Endothelial cell of umbilical vein (primary cell): ENCODE data around the gene NEO1. TPM values are rescaled to one million over a fixed set of nuclear protein-coding genes. Genes with fewer than 3 reads are reported as not detected.

ENCODE experiments used
- BruUV-seq: library from RNA; stranded (reverse); fragments of 400-500 nt; replicated peaks from 2 replicates; lab custom pipeline; 2021; lab: Mats Ljungman, UMichigan
- CTCF ChIA-PET: fragments of 300-600, 350-600 bp; sonication (Branson Sonifier 250); formaldehyde crosslinking; loops from one replicate; lab custom pipeline; 2021; ENCODE audit warnings: antibody characterized with exemption, inconsistent platforms; lab: Charles Lee
- POLR2A ChIA-PET: fragments of 300-600, 350-600 bp; sonication (Branson Sonifier 250); formaldehyde crosslinking; loops from one replicate; lab custom pipeline; 2021; ENCODE audit warnings: antibody characterized with exemption, inconsistent platforms; lab: Charles Lee
- DNase-seq: peaks from one replicate; pipeline ENCODE4 v3.0.0-alpha.2; 2011; ENCODE audit warnings: low read depth, low spot score
- FAIRE-seq: peaks from 2 replicates; lab custom pipeline; 2011; peaks lifted over from hg19 to GRCh38; lab: Jason Lieb, UNC
- H2AFZ ChIP-seq: 2 replicates; pipeline ENCODE4 v1.6.0; 2012; ENCODE audit warnings: low read depth, low read length, control low read depth, inconsistent platforms
- H3K27ac ChIP-seq: 2 replicates; pipeline ENCODE4 v1.5.1; 2011; ENCODE audit warnings: low read depth, mild to moderate bottlenecking, control low read depth, low read length, moderate library complexity; ENCODE audit not compliant: insufficient read depth
- H3K27me3 ChIP-seq, 2 experiments: 2 replicates each; pipeline versions ENCODE4 v1.6.0 to v1.6.1; 2011; ENCODE audit warnings: low read length in 2 of 2, mixed read lengths in 1 of 2; ENCODE audit not compliant: control insufficient read depth in 2 of 2, insufficient read depth in 2 of 2
- H3K36me3 ChIP-seq, 2 experiments: 2 replicates in 1 of 2; 3 replicates in 1 of 2; pipeline ENCODE4 v1.5.1; 2011; ENCODE audit warnings: low read length in 2 of 2, mild to moderate bottlenecking in 1 of 2, moderate library complexity in 1 of 2; ENCODE audit not compliant: control insufficient read depth in 2 of 2, insufficient read depth in 2 of 2; ENCODE audit errors: extremely low read depth in 1 of 2
- H3K4me1 ChIP-seq: 3 replicates; pipeline ENCODE4 v1.5.1; 2011; ENCODE audit warnings: mild to moderate bottlenecking, low read length; ENCODE audit not compliant: control insufficient read depth, insufficient read depth; ENCODE audit errors: extremely low read depth
- H3K4me2 ChIP-seq: 2 replicates; pipeline ENCODE4 v1.6.1; 2011; ENCODE audit warnings: low read length, control low read depth, mixed read lengths; ENCODE audit not compliant: insufficient read depth
- H3K4me3 ChIP-seq, 3 experiments: fragments of 200-600 bp in 1 of 3; sonication (generic), shearing (Covaris generic) in 1 of 3; replicated peaks in 1 of 3; 2 replicates each; pipeline ENCODE4 v1.5.1; 2011 to 2016; ENCODE audit warnings: control low read depth in 3 of 3, low read length in 3 of 3, mild to moderate bottlenecking in 2 of 3, inconsistent platforms in 1 of 3, low read depth in 1 of 3, moderate library complexity in 1 of 3; ENCODE audit not compliant: insufficient read depth in 1 of 3
- H3K79me2 ChIP-seq: 2 replicates; pipeline ENCODE4 v1.6.0; 2012; ENCODE audit warnings: low read length, inconsistent platforms; ENCODE audit not compliant: control insufficient read depth, insufficient read depth
- H3K9ac ChIP-seq: replicated peaks from 2 replicates; pipeline ENCODE3; 2011; ENCODE audit warnings: low read length, control low read depth; ENCODE audit not compliant: insufficient read depth; ENCODE audit errors: extremely low read depth
- H3K9me1 ChIP-seq: replicated peaks from 3 replicates; pipeline ENCODE4 v1.6.0; 2011; ENCODE audit warnings: mild to moderate bottlenecking, low read length; ENCODE audit not compliant: control insufficient read depth, insufficient read depth; ENCODE audit errors: extremely low read depth
- H3K9me3 ChIP-seq: replicated peaks from 2 replicates; pipeline ENCODE4 v1.5.1; 2012; ENCODE audit warnings: low read length, inconsistent platforms; ENCODE audit not compliant: control insufficient read depth, insufficient read depth
- H4K20me1 ChIP-seq: replicated peaks from 2 replicates; pipeline ENCODE3; 2011; ENCODE audit warnings: mild to moderate bottlenecking, low read length; ENCODE audit not compliant: control insufficient read depth, insufficient read depth; ENCODE audit errors: extremely low read depth
- CTCF ChIP-seq, 2 donors: IDR thresholded peaks; 1 replicate in 1 of 2; 2 replicates in 1 of 2; pipeline ENCODE4 v1.5.1; 2011; ENCODE audit warnings: low read length in 2 of 2, mild to moderate bottlenecking in 2 of 2, moderate library complexity in 2 of 2, control low read depth in 1 of 2, inconsistent platforms in 1 of 2, low read depth in 1 of 2; ENCODE audit not compliant: insufficient read depth in 1 of 2; ENCODE audit errors: extremely low read depth in 1 of 2
- EZH2 ChIP-seq: IDR thresholded peaks from 2 replicates; pipeline ENCODE4 v1.6.1; 2012; ENCODE audit warnings: borderline replicate concordance, low read depth, mild to moderate bottlenecking, moderate library complexity, low read length, inconsistent platforms; ENCODE audit not compliant: severe bottlenecking
- FOS ChIP-seq: IDR thresholded peaks from 2 replicates; pipeline ENCODE4 v1.6.1; 2011; ENCODE audit warnings: mild to moderate bottlenecking, low read length, moderate library complexity, borderline replicate concordance; ENCODE audit not compliant: insufficient read depth
- GATA2 ChIP-seq: IDR thresholded peaks from 2 replicates; pipeline ENCODE4 v1.7.0; 2011; ENCODE audit warnings: low read depth, mild to moderate bottlenecking, moderate library complexity, mixed read lengths, low read length; ENCODE audit not compliant: insufficient read length, insufficient read depth
- JUN ChIP-seq: IDR thresholded peaks from 2 replicates; pipeline ENCODE4 v1.6.1; 2011; ENCODE audit warnings: borderline replicate concordance, low read depth; ENCODE audit not compliant: insufficient read length, insufficient read depth
- MYC ChIP-seq: IDR thresholded peaks from one replicate; pipeline ENCODE4 v1.6.1; 2011; ENCODE audit warnings: mild to moderate bottlenecking, low read depth, low read length
- POLR2A ChIP-seq: IDR thresholded peaks from 2 replicates; pipeline ENCODE4 v1.6.1; 2012; ENCODE audit warnings: low read depth, mild to moderate bottlenecking, control low read depth, low read length
- POLR2AphosphoS5 ChIP-seq: IDR thresholded peaks from 2 replicates; pipeline ENCODE4 v1.6.1; 2012; ENCODE audit warnings: low read depth, mild to moderate bottlenecking, control low read depth, low read length, moderate library complexity; ENCODE audit not compliant: insufficient read depth
- dilution Hi-C: fragments of 300-500 bp; cut with MboI; formaldehyde crosslinking; loops from one replicate; pipeline ENCODE4 v1.15.0; 2019; ENCODE audit warnings: low sequenced_read_pairs; ENCODE audit not compliant: extremely low pct_ligation_motif_present
- intact Hi-C: fragments of 100-400 bp; cut with micrococcal nuclease; formaldehyde crosslinking; loops from one replicate; pipeline ENCODE4 v1.10.0; 2022
- polyA plus RNA-seq, 4 experiments: library from polyadenylated mRNA; depleted of rRNA in 3 of 4; stranded (reverse) in 3 of 4; unstranded in 1 of 4; fragments of >200 nt; gene quantifications; 2 replicates each; pipeline versions ENCODE4 v1.2.1 to v1.2.3, GENCODE V29; 2011 to 2012; ENCODE audit warnings: missing spikeins in 1 of 4
- total RNA-seq: library from RNA; stranded (reverse); gene quantifications from 2 replicates; pipeline ENCODE4 v1.2.3, GENCODE V29; 2021
- TF ChIP-seq, protein P1 (sequence below): IDR thresholded peaks from 2 replicates; pipeline ENCODE4 v1.6.1; 2011; ENCODE audit not compliant: insufficient read depth, insufficient read length

Gene NEO1
- total and polyA plus RNA-seq, 2 donors (not counting 3 experiments of a cell fraction or from before 2014, with no cell fraction given) = 0.12 to 0.35 TPM

DNA sequence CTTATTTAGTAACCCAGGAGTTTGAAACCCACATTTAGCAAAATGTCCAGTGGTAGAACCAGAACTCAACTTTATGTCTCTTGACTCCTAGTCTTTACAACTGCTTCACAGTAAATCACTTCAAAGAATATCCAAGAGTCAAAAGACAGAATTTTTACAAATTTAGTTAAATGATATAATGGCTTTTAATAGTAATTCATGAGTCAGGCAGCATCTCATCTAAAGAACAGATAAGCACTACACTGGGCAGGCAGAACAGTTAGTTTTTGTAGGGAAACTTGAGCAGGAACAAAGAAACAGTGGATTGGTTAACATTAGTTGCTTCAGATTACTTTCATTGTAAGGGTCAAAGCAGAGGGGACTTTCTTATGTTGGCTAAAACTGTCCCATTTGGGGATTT lies 120.2 kb downstream of the NEO1 start:
- Histone ChIP-seq H4K20me1 (no peaks in the 10 kb centered on the region), H3K9ac (no peak overlapping the region), H3K79me2 (no peaks in the 10 kb centered on the region), H3K4me2 (no peak overlapping the region), H3K4me3 (no peak overlapping the region), H3K27ac (no peak overlapping the region), H3K36me3 (no peaks in the 10 kb centered on the region), H3K4me1 (no peaks in the 10 kb centered on the region), H3K27me3 (no peaks in the 10 kb centered on the region), H3K9me1 (no peaks in the 10 kb centered on the region), H2AFZ (no peak overlapping the region), H3K9me3 (no peaks in the 10 kb centered on the region)
- TF ChIP-seq POLR2AphosphoS5 (no peak), MYC (no peak), JUN (no peak), CTCF (IDR thresholded peaks at IDR 0.05; ENCODE audit: extremely low read depth in 1 of 2, insufficient read depth in 1 of 2, low read depth in 1 of 2, low read length in 2 of 2) (no peak), FOS (no peak), EZH2 (no peak), GATA2 (no peak), POLR2A (no peak)
- TF ChIP-seq, protein P1, sequence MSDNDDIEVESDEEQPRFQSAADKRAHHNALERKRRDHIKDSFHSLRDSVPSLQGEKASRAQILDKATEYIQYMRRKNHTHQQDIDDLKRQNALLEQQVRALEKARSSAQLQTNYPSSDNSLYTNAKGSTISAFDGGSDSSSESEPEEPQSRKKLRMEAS = no peak
- ChIA-PET CTCF (no interaction called here), POLR2A (no interaction called here)
- dilution Hi-C loops (no loop called here), intact Hi-C loops (no loop called here)
- DNase-seq = no peak
- BruUV-seq = no TSS peak
- no peak for FAIRE-seq
